Mesendoderm (in vitro differentiated cells): Measurements from ENCODE around the gene SEMA6D.
A peak's percentile ranks its signal among the peaks of the same experiment; 100 is the strongest.

Experiments
- DNase-seq: peaks from one replicate; pipeline ENCODE4 v3.0.0; 2013
- H2AK5ac ChIP-seq: 2 replicates; pipeline ENCODE4 v1.6.1; 2013; ENCODE audit warnings: low read length, inconsistent platforms
- H2BK120ac ChIP-seq: 2 replicates; pipeline ENCODE4 v1.6.1; 2013; ENCODE audit warnings: low read depth, mild to moderate bottlenecking, low read length, moderate library complexity, mixed read lengths
- H2BK15ac ChIP-seq: replicated peaks from 2 replicates; pipeline ENCODE4 v1.6.1; 2013; ENCODE audit warnings: low read depth, mild to moderate bottlenecking, moderate library complexity
- H2BK5ac ChIP-seq: 2 replicates; pipeline ENCODE4 v1.6.1; 2013; ENCODE audit warnings: low read length, inconsistent platforms
- H3K18ac ChIP-seq: 2 replicates; pipeline ENCODE4 v1.6.1; 2013; ENCODE audit warnings: mild to moderate bottlenecking, low read length, mixed read lengths
- H3K23ac ChIP-seq: one replicate; pipeline ENCODE4 v1.6.1; 2013; ENCODE audit warnings: low read length
- H3K27ac ChIP-seq: 2 replicates; pipeline ENCODE4 v1.5.1; 2013; ENCODE audit warnings: low read depth, mild to moderate bottlenecking, inconsistent platforms, low read length, moderate library complexity
- H3K27me3 ChIP-seq: 2 replicates; pipeline ENCODE4 v1.6.1; 2013; ENCODE audit warnings: low read length, control low read depth, mild to moderate bottlenecking, inconsistent platforms; ENCODE audit not compliant: insufficient read depth, poor library complexity
- H3K36me3 ChIP-seq: 2 replicates; pipeline ENCODE4 v1.6.1; 2013; ENCODE audit warnings: low read length, inconsistent platforms; ENCODE audit not compliant: control insufficient read depth, insufficient read depth
- H3K4ac ChIP-seq: one replicate; pipeline ENCODE4 v1.6.1; 2013; ENCODE audit warnings: low read depth, mild to moderate bottlenecking, low read length, moderate library complexity
- H3K4me1 ChIP-seq: 2 replicates; pipeline ENCODE4 v1.6.1; 2013; ENCODE audit warnings: low read depth, low read length, inconsistent platforms; ENCODE audit not compliant: control insufficient read depth
- H3K4me2 ChIP-seq: 2 replicates; pipeline ENCODE4 v1.6.1; 2013; ENCODE audit warnings: low read length
- H3K4me3 ChIP-seq: 2 replicates; pipeline ENCODE4 v1.5.1; 2013; ENCODE audit warnings: mild to moderate bottlenecking, low read length
- H3K56ac ChIP-seq: one replicate; pipeline ENCODE4 v1.6.1; 2013; ENCODE audit warnings: low read length
- H3K79me1 ChIP-seq: 2 replicates; pipeline ENCODE4 v1.6.1; 2013; ENCODE audit warnings: low read length, inconsistent platforms
- H3K79me2 ChIP-seq: 2 replicates; pipeline ENCODE4 v1.6.1; 2013; ENCODE audit warnings: mild to moderate bottlenecking, low read length; ENCODE audit not compliant: control insufficient read depth, insufficient read depth
- H3K9ac ChIP-seq: 2 replicates; pipeline ENCODE4 v1.6.1; 2013; ENCODE audit warnings: low read length, inconsistent platforms
- H4K5ac ChIP-seq: one replicate; pipeline ENCODE4 v1.6.1; 2013; ENCODE audit warnings: low read length
- H4K8ac ChIP-seq: one replicate; pipeline ENCODE4 v1.6.1; 2013; ENCODE audit warnings: low read depth, mild to moderate bottlenecking, control low read depth, low read length, moderate library complexity
- WGBS: extraction: QIAGEN DNeasy Blood & Tissue Kit; methylation state at CpG from one replicate; pipeline ENCODE4 v1.1.7; 2013; ENCODE audit warnings: low lambda C conversion rate, missing lambda C conversion rate; ENCODE audit not compliant: insufficient coverage; ENCODE audit errors: extremely low coverage; 5-methylcytosine and 5-hydroxymethylcytosine counted together

SEMA6D gene

GRCh38 chr15:47744496-47744895, 27.2 kb downstream of the SEMA6D start:
- Histone ChIP-seq H2BK15ac (no peak overlapping the region), H3K4me2 (no peak overlapping the region), H3K18ac (peak overlapping the region; percentile 25), H2BK5ac (peak overlapping the region; percentile 26), H3K36me3 (no peaks in the 10 kb centered on the region), H4K8ac (no peak overlapping the region), H3K23ac (no peak overlapping the region), H3K27ac (no peak overlapping the region), H2AK5ac (peak overlapping the region; percentile 81), H3K79me2 (no peaks in the 10 kb centered on the region), H4K5ac (no peak overlapping the region), H3K27me3 (no peaks in the 10 kb centered on the region), H3K4me3 (no peak overlapping the region), H3K56ac (peak overlapping the region; percentile 36), H3K9ac (no peak overlapping the region), H2BK120ac (no peak overlapping the region), H3K4ac (no peak overlapping the region), H3K79me1 (no peaks in the 10 kb centered on the region), H3K4me1 (peaks cover 16% of the 10 kb centered on the region)
- no CpG with 5 or more reads among the region's 10 CpGs for WGBS
- peak; percentile 29 for DNase-seq

GRCh38 chr15:47744973-47745372, 27.7 kb downstream of the SEMA6D start:
- H3K18ac ChIP-seq, result no peak overlapping the region
- H3K4me3 ChIP-seq, result no peak overlapping the region
- H2BK15ac ChIP-seq, result no peak overlapping the region
- DNase-seq, result peak; percentile 40
- H3K56ac ChIP-seq, result no peak overlapping the region
- H3K9ac ChIP-seq, result no peak overlapping the region
- no peak overlapping the region for H3K27ac ChIP-seq
- H3K36me3 ChIP-seq, result no peaks in the 10 kb centered on the region
- no peaks in the 10 kb centered on the region for H3K27me3 ChIP-seq
- H3K79me2 ChIP-seq, result no peaks in the 10 kb centered on the region
- H3K4me2 ChIP-seq, result no peak overlapping the region
- H4K5ac ChIP-seq, result no peak overlapping the region
- H4K8ac ChIP-seq, result no peak overlapping the region
- H2BK5ac ChIP-seq, result no peak overlapping the region
- no peak overlapping the region for H2BK120ac ChIP-seq
- H2AK5ac ChIP-seq, result no peak overlapping the region
- H3K4me1 ChIP-seq, result peaks cover 16% of the 10 kb centered on the region
- no peak overlapping the region for H3K23ac ChIP-seq
- no peak overlapping the region for H3K4ac ChIP-seq
- H3K79me1 ChIP-seq, result no peaks in the 10 kb centered on the region
- WGBS, result no CpG with 5 or more reads among the region's 2 CpGs

GRCh38 chr15:47746516-47746915, 29.2 kb downstream of the SEMA6D start:
- Histone ChIP-seq H3K4me1 (peaks cover 17% of the 10 kb centered on the region), H3K4me2 (no peak overlapping the region), H3K23ac (no peak overlapping the region), H3K27me3 (no peaks in the 10 kb centered on the region), H3K56ac (no peak overlapping the region), H2BK5ac (no peak overlapping the region), H2AK5ac (no peak overlapping the region), H3K9ac (no peak overlapping the region), H3K4ac (no peak overlapping the region), H3K79me1 (peaks cover 2% of the 10 kb centered on the region), H3K4me3 (no peak overlapping the region), H2BK15ac (no peak overlapping the region), H3K27ac (no peak overlapping the region), H2BK120ac (no peak overlapping the region), H3K18ac (no peak overlapping the region), H3K36me3 (no peaks in the 10 kb centered on the region), H4K5ac (no peak overlapping the region), H4K8ac (no peak overlapping the region), H3K79me2 (no peaks in the 10 kb centered on the region)
- WGBS, result no CpG with 5 or more reads among the region's 3 CpGs
- peak; percentile 34 for DNase-seq

GRCh38 chr15:47750030-47750739, 32.9 kb downstream of the SEMA6D start:
- no peaks in the 10 kb centered on the region for H3K27me3 ChIP-seq
- no peaks in the 10 kb centered on the region for H3K79me2 ChIP-seq
- H3K18ac ChIP-seq, result no peak overlapping the region
- no CpG with 5 or more reads among the region's 2 CpGs for WGBS
- H2BK5ac ChIP-seq, result no peak overlapping the region
- H2BK120ac ChIP-seq, result no peak overlapping the region
- no peak overlapping the region for H3K9ac ChIP-seq
- no peak overlapping the region for H3K23ac ChIP-seq
- peaks cover 2% of the 10 kb centered on the region for H3K79me1 ChIP-seq
- peaks cover 2% of the 10 kb centered on the region for H3K4me1 ChIP-seq
- H3K56ac ChIP-seq, result peak overlapping the region; percentile 30
- no peak overlapping the region for H3K4me2 ChIP-seq
- peak; percentile 81 for DNase-seq
- no peak overlapping the region for H3K27ac ChIP-seq
- H3K4ac ChIP-seq, result no peak overlapping the region
- H2AK5ac ChIP-seq, result no peak overlapping the region
- peaks cover 1% of the 10 kb centered on the region for H3K36me3 ChIP-seq
- H4K8ac ChIP-seq, result no peak overlapping the region
- no peak overlapping the region for H4K5ac ChIP-seq
- H2BK15ac ChIP-seq, result no peak overlapping the region
- no peak overlapping the region for H3K4me3 ChIP-seq

GRCh38 chr15:47750740-47751262, 33.5 kb downstream of the SEMA6D start:
- Histone ChIP-seq H3K4me3 (no peak overlapping the region), H2BK5ac (no peak overlapping the region), H3K79me2 (no peaks in the 10 kb centered on the region), H3K27me3 (no peaks in the 10 kb centered on the region), H3K79me1 (peaks cover 2% of the 10 kb centered on the region), H3K27ac (no peak overlapping the region), H2AK5ac (no peak overlapping the region), H2BK120ac (no peak overlapping the region), H2BK15ac (no peak overlapping the region), H3K36me3 (peaks cover 1% of the 10 kb centered on the region), H4K8ac (no peak overlapping the region), H4K5ac (no peak overlapping the region), H3K23ac (no peak overlapping the region), H3K18ac (no peak overlapping the region), H3K9ac (no peak overlapping the region), H3K4ac (no peak overlapping the region), H3K4me1 (peaks cover 2% of the 10 kb centered on the region), H3K4me2 (no peak overlapping the region), H3K56ac (no peak overlapping the region)
- no peak for DNase-seq
- no CpG with 5 or more reads among the region's 4 CpGs for WGBS

- H3K4ac ChIP-seq, result no peak overlapping the region
- H3K56ac ChIP-seq, result no peak overlapping the region
- H2BK120ac ChIP-seq, result no peak overlapping the region
- no peak overlapping the region for H3K18ac ChIP-seq
- DNase-seq, result no peak
- H3K27me3 ChIP-seq, result no peaks in the 10 kb centered on the region
- H4K8ac ChIP-seq, result no peak overlapping the region
- H2BK5ac ChIP-seq, result no peak overlapping the region
- H3K4me2 ChIP-seq, result no peak overlapping the region
- H3K4me1 ChIP-seq, result peaks cover 2% of the 10 kb centered on the region
- peaks cover 2% of the 10 kb centered on the region for H3K79me1 ChIP-seq
- H4K5ac ChIP-seq, result no peak overlapping the region
- H2BK15ac ChIP-seq, result no peak overlapping the region
- peaks cover 1% of the 10 kb centered on the region for H3K36me3 ChIP-seq
- no CpG with 5 or more reads among the region's 4 CpGs for WGBS
- H3K23ac ChIP-seq, result no peak overlapping the region
- no peak overlapping the region for H3K4me3 ChIP-seq
- no peak overlapping the region for H3K27ac ChIP-seq
- no peaks in the 10 kb centered on the region for H3K79me2 ChIP-seq
- H2AK5ac ChIP-seq, result no peak overlapping the region
- no peak overlapping the region for H3K9ac ChIP-seq
Measured at GRCh38 chr15:47753591-47753990, 36.3 kb downstream of the SEMA6D start.
